Calu3 (cell line): ENCODE measurements around the gene ATP2B3. TPM values are rescaled to one million over a fixed set of nuclear protein-coding genes. Genes with fewer than 3 reads are reported as not detected.

Source experiments
- BruUV-seq: library from RNA; stranded (reverse); fragments of 400-500 nt; replicated peaks from 2 replicates; lab custom pipeline; 2021; lab: Mats Ljungman, UMichigan
- CTCF ChIA-PET: fragments of 300-600 bp; sonication (Branson Sonifier 250); formaldehyde crosslinking; loops from one replicate; lab custom pipeline; 2022; ENCODE audit warnings: antibody characterized with exemption; lab: Charles Lee
- DNase-seq: peaks from one replicate; pipeline ENCODE4 v3.0.0; 2022
- H3K27ac Mint-ChIP-seq: one replicate; pipeline ENCODE4 v1.8.0; 2022; ENCODE audit warnings: mixed read lengths; ENCODE audit not compliant: unreplicated experiment
- H3K27me3 Mint-ChIP-seq: one replicate; pipeline ENCODE4 v1.8.0; 2022; ENCODE audit warnings: mixed read lengths; ENCODE audit not compliant: unreplicated experiment
- H3K36me3 Mint-ChIP-seq: one replicate; pipeline ENCODE4 v1.8.0; 2022; ENCODE audit warnings: mild to moderate bottlenecking, moderate library complexity, mixed read lengths; ENCODE audit not compliant: insufficient read depth, unreplicated experiment
- H3K4me1 Mint-ChIP-seq: one replicate; pipeline ENCODE4 v1.8.0; 2022; ENCODE audit warnings: mild to moderate bottlenecking, low read depth, mixed read lengths; ENCODE audit not compliant: unreplicated experiment
- H3K4me3 Mint-ChIP-seq: one replicate; pipeline ENCODE4 v1.8.0; 2022; ENCODE audit warnings: mild to moderate bottlenecking, low read depth, moderate library complexity, mixed read lengths; ENCODE audit not compliant: unreplicated experiment
- H3K9me3 Mint-ChIP-seq: one replicate; pipeline ENCODE4 v1.8.0; 2022; ENCODE audit warnings: low read depth, mixed read lengths; ENCODE audit not compliant: unreplicated experiment
- intact Hi-C: fragments of 100-400 bp; cut with micrococcal nuclease; formaldehyde crosslinking; loops from one replicate; pipeline ENCODE4 v1.10.0; 2022; ENCODE audit not compliant: unreplicated experiment
- total RNA-seq: library from RNA; stranded (reverse); gene quantifications from 2 replicates; pipeline ENCODE4 v1.2.3, GENCODE V29; 2022
- TF ChIP-seq, protein P1 (sequence below): fragments of 200-600 bp; IDR thresholded peaks from one replicate; pipeline ENCODE4 v1.8.0; 2022; ENCODE audit warnings: antibody characterized with exemption; ENCODE audit not compliant: unreplicated experiment

The ATP2B3 gene
- total RNA-seq, 1 experiment from 2014 or later = not detected

DNA sequence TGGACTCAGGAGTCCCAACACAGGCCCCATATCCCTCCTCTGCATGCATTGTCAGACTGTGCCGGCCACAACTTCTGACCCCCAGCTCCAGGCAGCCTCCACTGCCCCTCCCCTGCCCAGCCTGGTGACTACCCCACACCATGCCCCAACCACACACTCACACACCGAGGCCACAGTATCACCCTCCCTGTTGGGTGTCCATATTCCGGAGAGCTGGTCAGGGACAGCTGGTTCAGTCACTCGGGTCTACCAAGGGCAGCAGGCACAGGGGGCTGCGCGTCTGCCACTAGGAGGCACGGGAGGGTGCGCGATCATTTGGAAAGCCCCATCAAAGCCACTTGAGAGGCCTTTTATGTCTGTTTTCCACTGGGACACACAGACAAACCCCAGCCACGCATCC, 55.2 kb downstream of the ATP2B3 start:
- no TSS peak for BruUV-seq
- H3K4me1 Mint-ChIP-seq = no peaks in the 10 kb centered on the region
- no peak overlapping the region for H3K27ac Mint-ChIP-seq
- H3K9me3 Mint-ChIP-seq = no peaks in the 10 kb centered on the region
- H3K4me3 Mint-ChIP-seq = no peak overlapping the region
- TF ChIP-seq, protein P1, sequence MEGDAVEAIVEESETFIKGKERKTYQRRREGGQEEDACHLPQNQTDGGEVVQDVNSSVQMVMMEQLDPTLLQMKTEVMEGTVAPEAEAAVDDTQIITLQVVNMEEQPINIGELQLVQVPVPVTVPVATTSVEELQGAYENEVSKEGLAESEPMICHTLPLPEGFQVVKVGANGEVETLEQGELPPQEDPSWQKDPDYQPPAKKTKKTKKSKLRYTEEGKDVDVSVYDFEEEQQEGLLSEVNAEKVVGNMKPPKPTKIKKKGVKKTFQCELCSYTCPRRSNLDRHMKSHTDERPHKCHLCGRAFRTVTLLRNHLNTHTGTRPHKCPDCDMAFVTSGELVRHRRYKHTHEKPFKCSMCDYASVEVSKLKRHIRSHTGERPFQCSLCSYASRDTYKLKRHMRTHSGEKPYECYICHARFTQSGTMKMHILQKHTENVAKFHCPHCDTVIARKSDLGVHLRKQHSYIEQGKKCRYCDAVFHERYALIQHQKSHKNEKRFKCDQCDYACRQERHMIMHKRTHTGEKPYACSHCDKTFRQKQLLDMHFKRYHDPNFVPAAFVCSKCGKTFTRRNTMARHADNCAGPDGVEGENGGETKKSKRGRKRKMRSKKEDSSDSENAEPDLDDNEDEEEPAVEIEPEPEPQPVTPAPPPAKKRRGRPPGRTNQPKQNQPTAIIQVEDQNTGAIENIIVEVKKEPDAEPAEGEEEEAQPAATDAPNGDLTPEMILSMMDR = no peak
- no peak for DNase-seq
- intact Hi-C loops = no loop called here
- CTCF ChIA-PET = no interaction called here
- peaks cover 74% of the 10 kb centered on the region for H3K27me3 Mint-ChIP-seq
- H3K36me3 Mint-ChIP-seq = no peaks in the 10 kb centered on the region

- no TSS peak for BruUV-seq
- DNase-seq = no peak
- Mint-ChIP-seq H3K9me3 (no peaks in the 10 kb centered on the region), H3K27ac (no peak overlapping the region), H3K4me3 (no peak overlapping the region), H3K4me1 (no peaks in the 10 kb centered on the region), H3K27me3 (peaks cover 81% of the 10 kb centered on the region), H3K36me3 (no peaks in the 10 kb centered on the region)
- TF ChIP-seq, protein P1 = no peak
- intact Hi-C loops = no loop called here
- CTCF ChIA-PET = no interaction called here
These were observed 56.5 kb downstream of the ATP2B3 start for GRCh38 chrX:153573984-153574383.

DNA sequence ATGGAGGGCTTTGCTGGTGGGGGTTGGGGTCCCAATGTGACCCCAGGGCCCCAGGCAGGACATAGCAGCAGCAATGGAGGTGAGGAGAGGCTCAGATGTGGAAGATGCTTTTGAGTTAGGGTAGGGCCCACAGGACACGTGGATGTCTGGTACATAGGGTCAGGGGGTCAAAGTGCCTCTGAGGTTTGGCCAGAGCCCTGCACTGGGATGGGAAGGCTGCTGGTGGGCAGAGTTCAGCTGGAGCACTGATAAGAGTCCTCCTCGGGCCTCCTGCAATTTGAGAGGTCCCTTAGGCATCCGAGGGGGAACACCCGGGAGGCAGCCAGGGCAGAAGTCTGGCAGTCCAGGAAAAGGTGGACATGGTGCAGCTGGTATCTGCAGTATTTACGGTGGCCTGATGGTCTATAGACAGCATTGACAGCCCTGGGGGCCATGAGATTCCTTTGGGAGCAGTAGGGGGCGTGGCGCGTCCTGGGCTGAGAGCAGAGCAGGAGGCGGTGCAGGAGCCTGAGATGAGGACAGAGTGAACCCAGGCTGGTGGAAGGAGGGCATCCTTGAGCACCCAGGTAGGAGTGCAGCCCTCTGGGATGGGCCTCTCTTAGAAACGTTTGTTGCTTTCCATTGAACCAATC, 58.9 kb downstream of the ATP2B3 start:
- intact Hi-C loops = no loop called here
- no TSS peak for BruUV-seq

GRCh38 chrX:153576961-153577360, 59.5 kb downstream of the ATP2B3 start:
- H3K27ac Mint-ChIP-seq = no peak overlapping the region
- H3K27me3 Mint-ChIP-seq = peaks cover 72% of the 10 kb centered on the region
- CTCF ChIA-PET = interaction anchor here (0.5 kb wide), 1 partner anchor 42 kb away, joined by 3 read pairs; no protein-coding TSS in a partner anchor
- intact Hi-C loops = no loop called here
- no TSS peak for BruUV-seq
- no peaks in the 10 kb centered on the region for H3K4me1 Mint-ChIP-seq
- DNase-seq = no peak
- no peaks in the 10 kb centered on the region for H3K9me3 Mint-ChIP-seq
- H3K36me3 Mint-ChIP-seq = no peaks in the 10 kb centered on the region
- no peak overlapping the region for H3K4me3 Mint-ChIP-seq
- TF ChIP-seq, protein P1 = no peak

More for the DNA sequence above, 58.9 kb downstream of the ATP2B3 start:
- Mint-ChIP-seq H3K4me1 (no peaks in the 10 kb centered on the region), H3K4me3 (no peak overlapping the region), H3K9me3 (no peaks in the 10 kb centered on the region), H3K36me3 (no peaks in the 10 kb centered on the region), H3K27me3 (peaks cover 78% of the 10 kb centered on the region), H3K27ac (no peak overlapping the region)
- TF ChIP-seq, protein P1 = no peak
- CTCF ChIA-PET = no interaction called here
- no peak for DNase-seq
